GM23338 (cell line): ENCODE data around the gene CCDC3. TPM values are rescaled to one million over a fixed set of nuclear protein-coding genes. Genes with fewer than 3 reads are reported as not detected.

ENCODE experiments used
- ATAC-seq: fragments of 200-7000 bp; cut with Tn5 transposase; 3 replicates; pipeline ENCODE4 v1.9.1; 2020
- DNase-seq: peaks from one replicate; pipeline ENCODE4 v3.0.0-alpha.2; 2015; ENCODE audit warnings: low spot score
- H2AFZ ChIP-seq: fragments of 200-600 bp; sonication (generic); 2 replicates; pipeline ENCODE4 v1.8.0; 2016; ENCODE audit warnings: antibody characterized with exemption, mild to moderate bottlenecking, moderate library complexity
- H3F3A ChIP-seq: fragments of 200-600 bp; sonication (generic); replicated peaks from 2 replicates; pipeline ENCODE4 v1.8.0; 2017; ENCODE audit warnings: antibody characterized with exemption, mixed run types, low read depth
- H3K27ac ChIP-seq: fragments of 200-600 bp; sonication (generic); 2 replicates; pipeline ENCODE4 v1.6.1; 2016; ENCODE audit warnings: low read depth
- H3K27me3 ChIP-seq: fragments of 200-600 bp; sonication (generic); 2 replicates; pipeline ENCODE4 v1.8.0; 2016; ENCODE audit warnings: mild to moderate bottlenecking, mixed run types, moderate library complexity; ENCODE audit not compliant: insufficient read depth
- H3K36me3 ChIP-seq: fragments of 200-600 bp; sonication (generic); 2 replicates; pipeline ENCODE4 v1.8.0; 2016; ENCODE audit warnings: mild to moderate bottlenecking; ENCODE audit not compliant: insufficient read depth
- H3K4me1 ChIP-seq: fragments of 200-600 bp; sonication (generic); 2 replicates; pipeline ENCODE4 v1.8.0; 2016; ENCODE audit warnings: mild to moderate bottlenecking, moderate library complexity; ENCODE audit not compliant: insufficient read depth
- H3K4me2 ChIP-seq: fragments of 200-600 bp; sonication (generic); 2 replicates; pipeline ENCODE4 v1.7.1; 2017; ENCODE audit warnings: mixed run types
- H3K4me3 ChIP-seq: fragments of 200-600 bp; sonication (generic); 2 replicates; pipeline ENCODE4 v1.6.1; 2016; ENCODE audit warnings: mixed run types
- H3K79me2 ChIP-seq: fragments of 200-600 bp; sonication (generic); replicated peaks from 2 replicates; pipeline ENCODE4 v1.8.0; 2017; ENCODE audit warnings: mild to moderate bottlenecking; ENCODE audit not compliant: insufficient read depth
- H3K9me2 ChIP-seq: fragments of 200-600 bp; sonication (generic); 2 replicates; pipeline ENCODE4 v1.8.0; 2017; ENCODE audit not compliant: insufficient read depth
- H4K20me1 ChIP-seq: fragments of 200-600 bp; sonication (generic); replicated peaks from 2 replicates; pipeline ENCODE4 v1.8.0; 2017; ENCODE audit warnings: mild to moderate bottlenecking; ENCODE audit not compliant: insufficient read depth
- H3K27ac Mint-ChIP-seq: 2 replicates; pipeline ENCODE4 v1.8.0; 2020; ENCODE audit warnings: inconsistent platforms, mild to moderate bottlenecking, moderate library complexity, mixed read lengths
- H3K27me3 Mint-ChIP-seq: 3 replicates; pipeline ENCODE4 v1.8.0; 2022; ENCODE audit warnings: low read depth, mild to moderate bottlenecking, moderate library complexity, mixed read lengths, inconsistent platforms; ENCODE audit not compliant: insufficient read depth, poor library complexity
- H3K36me3 Mint-ChIP-seq: 3 replicates; pipeline ENCODE4 v1.8.0; 2021; ENCODE audit warnings: low read depth, mild to moderate bottlenecking, inconsistent platforms, moderate library complexity, mixed read lengths
- H3K4me1 Mint-ChIP-seq: 3 replicates; pipeline ENCODE4 v1.8.0; 2020; ENCODE audit warnings: mild to moderate bottlenecking, inconsistent platforms, mixed read lengths
- H3K4me3 Mint-ChIP-seq: 3 replicates; pipeline ENCODE4 v1.8.0; 2021; ENCODE audit warnings: moderate library complexity, mild to moderate bottlenecking, inconsistent platforms, mixed read lengths
- H3K9me3 Mint-ChIP-seq: 3 replicates; pipeline ENCODE4 v1.8.0; 2020; ENCODE audit warnings: moderate library complexity, mild to moderate bottlenecking, inconsistent platforms, mixed read lengths
- CREB1 ChIP-seq: fragments of 250-450 bp; sonication (Bioruptor Pico); IDR thresholded peaks from 2 replicates; pipeline ENCODE4 v1.5.0; 2020; ENCODE audit warnings: low read depth, mild to moderate bottlenecking, moderate library complexity
- CTCF ChIP-seq, 2 experiments: fragments of 200-600 bp in 1 of 2; sonication (generic) in 1 of 2; conservative IDR thresholded peaks; 2 replicates each; pipeline versions ENCODE4 v1.5.1 to v1.6.1; 2016 to 2017; ENCODE audit warnings: antibody characterized with exemption in 2 of 2, low read depth in 2 of 2, mild to moderate bottlenecking in 2 of 2, moderate library complexity in 1 of 2
- EZH2phosphoT487 ChIP-seq: fragments of 200-600 bp; sonication (generic); IDR thresholded peaks from one replicate; pipeline ENCODE4 v1.8.1; 2018; ENCODE audit warnings: antibody characterized with exemption; ENCODE audit not compliant: unreplicated experiment
- JUNB ChIP-seq: IDR thresholded peaks from one replicate; pipeline ENCODE4 v1.6.1; 2016; ENCODE audit warnings: antibody characterized with exemption; ENCODE audit not compliant: unreplicated experiment
- NANOG ChIP-seq: IDR thresholded peaks from 2 replicates; pipeline ENCODE4 v1.6.1; 2016; ENCODE audit warnings: antibody characterized with exemption, borderline replicate concordance
- POLR2AphosphoS5 ChIP-seq: IDR thresholded peaks from 2 replicates; pipeline ENCODE4 v1.6.1; 2016; ENCODE audit warnings: antibody characterized with exemption, low read depth
- STAT1 ChIP-seq: IDR thresholded peaks from one replicate; pipeline ENCODE4 v1.6.1; 2016; ENCODE audit warnings: antibody characterized with exemption; ENCODE audit not compliant: unreplicated experiment
- ZNF331 ChIP-seq: fragments of 250-450 bp; sonication (Bioruptor Pico); IDR thresholded peaks from 2 replicates; pipeline ENCODE4 v1.5.0; 2020; ENCODE audit warnings: low read depth, mild to moderate bottlenecking, moderate library complexity
- polyA plus RNA-seq: library from polyadenylated mRNA; unstranded; fragments of >200 nt; fragmentation: Nextera tagmentation; extraction: Ambion mirVana; gene quantifications from 2 replicates; pipeline ENCODE4 v1.2.1, GENCODE V29; 2016
- total RNA-seq: library from RNA; depleted of rRNA; stranded (reverse); fragments of >200 nt; shearing (Covaris generic); gene quantifications from 2 replicates; pipeline ENCODE4 v1.2.3, GENCODE V29; 2014
- TF ChIP-seq, protein P1 (sequence below): IDR thresholded peaks from one replicate; pipeline ENCODE4 v1.6.1; 2018; ENCODE audit warnings: antibody characterized with exemption; ENCODE audit not compliant: unreplicated experiment
- TF ChIP-seq, protein P2 (sequence below): fragments of 250-450 bp; sonication (Bioruptor Pico); IDR thresholded peaks from 2 replicates; pipeline ENCODE4 v1.5.0; 2020; ENCODE audit warnings: mild to moderate bottlenecking, moderate library complexity

The CCDC3 gene
- total and polyA plus RNA-seq, 2 experiments from 2014 or later, result 1.4 to 5.2 TPM

DNA sequence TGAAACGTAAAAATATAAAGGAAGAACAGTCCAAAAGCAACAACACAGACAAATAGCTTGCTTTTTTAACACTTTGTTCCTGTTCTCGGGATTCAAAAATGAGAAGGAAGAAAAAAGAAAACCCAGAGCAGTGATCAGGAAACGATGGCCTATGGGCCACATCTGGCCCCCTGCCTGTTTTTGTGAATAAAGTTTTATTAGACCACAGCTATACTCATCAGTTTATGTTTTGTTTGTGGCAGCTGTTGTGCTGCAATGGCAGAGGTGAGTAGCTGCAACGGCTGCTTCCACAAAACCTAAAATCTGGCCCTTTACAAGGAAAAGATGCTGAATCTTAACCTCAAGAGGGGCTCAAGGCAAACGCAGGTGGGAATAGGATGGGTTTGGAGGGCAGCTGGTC is 96.4 kb downstream of the CCDC3 start:
- Histone ChIP-seq H2AFZ (no peak overlapping the region), H3K27ac (no peak overlapping the region), H3K79me2 (no peaks in the 10 kb centered on the region), H3K4me1 (0 out of 2 replicates have a peak, but pooled peaks cover 6% of the 10 kb centered on the region), H3K36me3 (no peaks in the 10 kb centered on the region), H3K4me3 (no peak overlapping the region), H3K9me2 (no peaks in the 10 kb centered on the region), H4K20me1 (no peaks in the 10 kb centered on the region), H3K27me3 (no peaks in the 10 kb centered on the region), H3K4me2 (no peak overlapping the region), H3F3A (no peaks in the 10 kb centered on the region)
- peaks cover 10% of the 10 kb centered on the region for H3K27me3 Mint-ChIP-seq
- H3K27ac Mint-ChIP-seq, result no peak overlapping the region
- DNase-seq, result no peak
- ATAC-seq, result no peak
- no peak overlapping the region for H3K4me3 Mint-ChIP-seq
- H3K4me1 Mint-ChIP-seq, result no peaks in the 10 kb centered on the region
- H3K9me3 Mint-ChIP-seq, result no peaks in the 10 kb centered on the region
- no peaks in the 10 kb centered on the region for H3K36me3 Mint-ChIP-seq
- no peak for TF ChIP-seq CREB1

DNA sequence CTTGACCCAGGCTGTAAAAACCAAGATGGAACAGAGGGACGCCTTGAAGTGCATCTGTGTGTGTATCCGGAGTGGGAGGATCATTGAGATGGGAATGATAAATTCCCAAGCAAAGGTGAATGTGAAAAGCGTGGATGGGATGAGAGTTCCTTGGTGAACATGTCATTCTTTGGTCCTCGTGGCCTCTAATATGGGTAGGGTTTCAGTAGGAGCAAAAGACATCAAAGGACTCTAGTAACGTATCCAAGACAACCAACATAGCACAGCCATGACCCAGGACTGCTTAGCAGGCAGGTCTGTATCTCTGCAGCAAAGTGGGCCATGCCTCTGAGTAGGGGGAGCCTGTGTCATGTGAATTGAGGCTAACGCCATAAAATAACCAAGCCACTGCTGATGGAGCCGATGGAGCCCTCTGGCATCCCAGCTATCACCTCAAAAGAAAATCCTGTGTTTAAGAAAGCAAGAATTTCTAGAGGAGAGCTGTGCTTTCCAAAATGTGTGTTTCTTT is 98.6 kb downstream of the CCDC3 start:
- Histone ChIP-seq H4K20me1 (no peaks in the 10 kb centered on the region), H2AFZ (no peak overlapping the region), H3K36me3 (no peaks in the 10 kb centered on the region), H3K27ac (no peak overlapping the region), H3K27me3 (no peaks in the 10 kb centered on the region), H3K9me2 (no peaks in the 10 kb centered on the region), H3F3A (no peaks in the 10 kb centered on the region), H3K4me2 (no peak overlapping the region), H3K4me3 (no peak overlapping the region), H3K79me2 (no peaks in the 10 kb centered on the region), H3K4me1 (0 out of 2 replicates have a peak, but pooled peaks cover 6% of the 10 kb centered on the region)
- TF ChIP-seq, protein P1, sequence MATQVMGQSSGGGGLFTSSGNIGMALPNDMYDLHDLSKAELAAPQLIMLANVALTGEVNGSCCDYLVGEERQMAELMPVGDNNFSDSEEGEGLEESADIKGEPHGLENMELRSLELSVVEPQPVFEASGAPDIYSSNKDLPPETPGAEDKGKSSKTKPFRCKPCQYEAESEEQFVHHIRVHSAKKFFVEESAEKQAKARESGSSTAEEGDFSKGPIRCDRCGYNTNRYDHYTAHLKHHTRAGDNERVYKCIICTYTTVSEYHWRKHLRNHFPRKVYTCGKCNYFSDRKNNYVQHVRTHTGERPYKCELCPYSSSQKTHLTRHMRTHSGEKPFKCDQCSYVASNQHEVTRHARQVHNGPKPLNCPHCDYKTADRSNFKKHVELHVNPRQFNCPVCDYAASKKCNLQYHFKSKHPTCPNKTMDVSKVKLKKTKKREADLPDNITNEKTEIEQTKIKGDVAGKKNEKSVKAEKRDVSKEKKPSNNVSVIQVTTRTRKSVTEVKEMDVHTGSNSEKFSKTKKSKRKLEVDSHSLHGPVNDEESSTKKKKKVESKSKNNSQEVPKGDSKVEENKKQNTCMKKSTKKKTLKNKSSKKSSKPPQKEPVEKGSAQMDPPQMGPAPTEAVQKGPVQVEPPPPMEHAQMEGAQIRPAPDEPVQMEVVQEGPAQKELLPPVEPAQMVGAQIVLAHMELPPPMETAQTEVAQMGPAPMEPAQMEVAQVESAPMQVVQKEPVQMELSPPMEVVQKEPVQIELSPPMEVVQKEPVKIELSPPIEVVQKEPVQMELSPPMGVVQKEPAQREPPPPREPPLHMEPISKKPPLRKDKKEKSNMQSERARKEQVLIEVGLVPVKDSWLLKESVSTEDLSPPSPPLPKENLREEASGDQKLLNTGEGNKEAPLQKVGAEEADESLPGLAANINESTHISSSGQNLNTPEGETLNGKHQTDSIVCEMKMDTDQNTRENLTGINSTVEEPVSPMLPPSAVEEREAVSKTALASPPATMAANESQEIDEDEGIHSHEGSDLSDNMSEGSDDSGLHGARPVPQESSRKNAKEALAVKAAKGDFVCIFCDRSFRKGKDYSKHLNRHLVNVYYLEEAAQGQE, result no peak
- TF ChIP-seq NANOG (no peak), CTCF (conservative IDR thresholded peaks at IDR 0.05; ENCODE audit: low read depth in 2 of 2) (no peak), STAT1 (no peak), POLR2AphosphoS5 (no peak), JUNB (no peak), ZNF331 (no peak), EZH2phosphoT487 (no peak), CREB1 (no peak)
- TF ChIP-seq, protein P2, sequence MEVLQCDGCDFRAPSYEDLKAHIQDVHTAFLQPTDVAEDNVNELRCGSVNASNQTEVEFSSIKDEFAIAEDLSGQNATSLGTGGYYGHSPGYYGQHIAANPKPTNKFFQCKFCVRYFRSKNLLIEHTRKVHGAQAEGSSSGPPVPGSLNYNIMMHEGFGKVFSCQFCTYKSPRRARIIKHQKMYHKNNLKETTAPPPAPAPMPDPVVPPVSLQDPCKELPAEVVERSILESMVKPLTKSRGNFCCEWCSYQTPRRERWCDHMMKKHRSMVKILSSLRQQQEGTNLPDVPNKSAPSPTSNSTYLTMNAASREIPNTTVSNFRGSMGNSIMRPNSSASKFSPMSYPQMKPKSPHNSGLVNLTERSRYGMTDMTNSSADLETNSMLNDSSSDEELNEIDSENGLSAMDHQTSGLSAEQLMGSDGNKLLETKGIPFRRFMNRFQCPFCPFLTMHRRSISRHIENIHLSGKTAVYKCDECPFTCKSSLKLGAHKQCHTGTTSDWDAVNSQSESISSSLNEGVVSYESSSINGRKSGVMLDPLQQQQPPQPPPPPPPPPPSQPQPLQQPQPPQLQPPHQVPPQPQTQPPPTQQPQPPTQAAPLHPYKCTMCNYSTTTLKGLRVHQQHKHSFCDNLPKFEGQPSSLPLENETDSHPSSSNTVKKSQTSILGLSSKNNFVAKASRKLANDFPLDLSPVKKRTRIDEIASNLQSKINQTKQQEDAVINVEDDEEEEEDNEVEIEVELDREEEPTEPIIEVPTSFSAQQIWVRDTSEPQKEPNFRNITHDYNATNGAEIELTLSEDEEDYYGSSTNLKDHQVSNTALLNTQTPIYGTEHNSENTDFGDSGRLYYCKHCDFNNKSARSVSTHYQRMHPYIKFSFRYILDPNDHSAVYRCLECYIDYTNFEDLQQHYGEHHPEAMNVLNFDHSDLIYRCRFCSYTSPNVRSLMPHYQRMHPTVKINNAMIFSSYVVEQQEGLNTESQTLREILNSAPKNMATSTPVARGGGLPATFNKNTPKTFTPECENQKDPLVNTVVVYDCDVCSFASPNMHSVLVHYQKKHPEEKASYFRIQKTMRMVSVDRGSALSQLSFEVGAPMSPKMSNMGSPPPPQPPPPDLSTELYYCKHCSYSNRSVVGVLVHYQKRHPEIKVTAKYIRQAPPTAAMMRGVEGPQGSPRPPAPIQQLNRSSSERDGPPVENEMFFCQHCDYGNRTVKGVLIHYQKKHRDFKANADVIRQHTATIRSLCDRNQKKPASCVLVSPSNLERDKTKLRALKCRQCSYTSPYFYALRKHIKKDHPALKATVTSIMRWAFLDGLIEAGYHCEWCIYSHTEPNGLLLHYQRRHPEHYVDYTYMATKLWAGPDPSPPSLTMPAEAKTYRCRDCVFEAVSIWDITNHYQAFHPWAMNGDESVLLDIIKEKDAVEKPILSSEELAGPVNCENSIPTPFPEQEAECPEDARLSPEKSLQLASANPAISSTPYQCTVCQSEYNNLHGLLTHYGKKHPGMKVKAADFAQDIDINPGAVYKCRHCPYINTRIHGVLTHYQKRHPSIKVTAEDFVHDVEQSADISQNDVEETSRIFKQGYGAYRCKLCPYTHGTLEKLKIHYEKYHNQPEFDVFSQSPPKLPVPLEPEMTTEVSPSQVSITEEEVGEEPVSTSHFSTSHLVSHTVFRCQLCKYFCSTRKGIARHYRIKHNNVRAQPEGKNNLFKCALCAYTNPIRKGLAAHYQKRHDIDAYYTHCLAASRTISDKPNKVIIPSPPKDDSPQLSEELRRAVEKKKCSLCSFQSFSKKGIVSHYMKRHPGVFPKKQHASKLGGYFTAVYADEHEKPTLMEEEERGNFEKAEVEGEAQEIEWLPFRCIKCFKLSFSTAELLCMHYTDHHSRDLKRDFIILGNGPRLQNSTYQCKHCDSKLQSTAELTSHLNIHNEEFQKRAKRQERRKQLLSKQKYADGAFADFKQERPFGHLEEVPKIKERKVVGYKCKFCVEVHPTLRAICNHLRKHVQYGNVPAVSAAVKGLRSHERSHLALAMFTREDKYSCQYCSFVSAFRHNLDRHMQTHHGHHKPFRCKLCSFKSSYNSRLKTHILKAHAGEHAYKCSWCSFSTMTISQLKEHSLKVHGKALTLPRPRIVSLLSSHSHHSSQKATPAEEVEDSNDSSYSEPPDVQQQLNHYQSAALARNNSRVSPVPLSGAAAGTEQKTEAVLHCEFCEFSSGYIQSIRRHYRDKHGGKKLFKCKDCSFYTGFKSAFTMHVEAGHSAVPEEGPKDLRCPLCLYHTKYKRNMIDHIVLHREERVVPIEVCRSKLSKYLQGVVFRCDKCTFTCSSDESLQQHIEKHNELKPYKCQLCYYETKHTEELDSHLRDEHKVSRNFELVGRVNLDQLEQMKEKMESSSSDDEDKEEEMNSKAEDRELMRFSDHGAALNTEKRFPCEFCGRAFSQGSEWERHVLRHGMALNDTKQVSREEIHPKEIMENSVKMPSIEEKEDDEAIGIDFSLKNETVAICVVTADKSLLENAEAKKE (CRISPR knock-in tag), result no peak
- ATAC-seq, result peak; percentile 83
- Mint-ChIP-seq H3K9me3 (no peaks in the 10 kb centered on the region), H3K4me1 (no peaks in the 10 kb centered on the region), H3K27me3 (peaks cover 9% of the 10 kb centered on the region), H3K27ac (no peak overlapping the region), H3K36me3 (no peaks in the 10 kb centered on the region), H3K4me3 (no peak overlapping the region)
- peak; percentile 40 for DNase-seq
